UCSD-AML1 (cell line): ENCODE results near the gene FUBP3.
A peak's percentile ranks its signal among the peaks of the same experiment; 100 is the strongest.

Experiments
- DNase-seq: peaks from one replicate; lab custom pipeline; 2025; ENCODE audit not compliant: unreplicated experiment; lab: John Stamatoyannopoulos, UW

Gene FUBP3

GRCh38 chr9:130578865-130579737, at the start of gene FUBP3:
Gene FUBP3, plus strand, starts transcription at chr9:130579577. Its CDS starts 104 bp downstream, at chr9:130579681.
- peak; percentile 92 for DNase-seq

GRCh38 chr9:130530938-130531337, 48.4 kb upstream of the FUBP3 start:
- DNase-seq: no peak

DNA sequence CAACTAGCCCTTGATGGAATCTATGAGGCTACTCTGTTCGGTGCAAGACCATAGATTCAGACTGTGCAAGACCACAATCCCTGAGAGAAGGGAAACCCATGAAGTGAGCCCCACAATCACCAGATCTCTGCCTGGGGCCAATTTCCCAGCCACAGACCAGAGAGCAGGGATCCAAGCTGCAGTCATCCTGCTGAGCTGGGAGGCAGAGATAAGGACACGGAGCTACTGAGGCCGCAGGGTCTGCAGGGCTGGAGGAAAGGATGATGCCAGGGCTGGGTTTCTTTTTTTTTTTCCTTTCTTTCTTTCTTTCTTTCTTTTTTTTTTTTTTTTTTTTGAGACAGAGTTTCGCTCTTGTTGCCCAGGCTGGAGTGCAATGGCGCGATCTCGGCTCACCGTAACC, 47.7 kb upstream of the FUBP3 start:
- peak; percentile 48 for DNase-seq

DNA sequence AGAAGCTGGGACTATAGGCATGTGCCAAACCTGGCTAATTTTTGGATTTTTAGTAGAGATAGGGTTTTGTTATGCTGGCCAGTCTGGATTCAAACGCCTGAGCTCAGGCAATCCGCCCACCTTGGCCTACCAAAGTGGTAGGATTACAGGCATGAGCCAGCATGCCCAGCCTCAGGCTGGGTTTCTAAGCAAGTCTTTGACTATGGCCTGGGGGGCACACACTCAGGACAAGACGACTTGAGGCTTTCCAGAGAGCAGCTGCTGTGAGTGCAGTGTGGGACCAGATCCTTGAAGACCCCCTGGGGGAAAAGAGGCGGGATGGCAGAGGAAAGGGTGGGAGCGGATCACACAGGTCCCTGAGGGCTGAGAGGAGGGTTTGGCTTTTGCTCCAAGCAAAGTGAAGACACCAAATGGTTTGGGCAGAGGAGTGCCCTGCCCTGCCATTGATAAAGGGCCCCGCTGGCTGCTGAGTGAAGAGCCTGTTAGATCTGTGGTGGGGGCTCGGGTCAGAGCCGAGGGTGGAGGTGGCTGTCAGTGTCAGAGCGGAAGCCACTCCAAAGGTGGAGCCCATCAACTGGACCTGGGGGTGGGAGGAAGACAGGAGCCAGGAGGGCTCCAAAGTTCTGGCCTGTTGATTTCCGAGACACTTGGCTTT, 46.8 kb upstream of the FUBP3 start:
- no peak for DNase-seq

DNA sequence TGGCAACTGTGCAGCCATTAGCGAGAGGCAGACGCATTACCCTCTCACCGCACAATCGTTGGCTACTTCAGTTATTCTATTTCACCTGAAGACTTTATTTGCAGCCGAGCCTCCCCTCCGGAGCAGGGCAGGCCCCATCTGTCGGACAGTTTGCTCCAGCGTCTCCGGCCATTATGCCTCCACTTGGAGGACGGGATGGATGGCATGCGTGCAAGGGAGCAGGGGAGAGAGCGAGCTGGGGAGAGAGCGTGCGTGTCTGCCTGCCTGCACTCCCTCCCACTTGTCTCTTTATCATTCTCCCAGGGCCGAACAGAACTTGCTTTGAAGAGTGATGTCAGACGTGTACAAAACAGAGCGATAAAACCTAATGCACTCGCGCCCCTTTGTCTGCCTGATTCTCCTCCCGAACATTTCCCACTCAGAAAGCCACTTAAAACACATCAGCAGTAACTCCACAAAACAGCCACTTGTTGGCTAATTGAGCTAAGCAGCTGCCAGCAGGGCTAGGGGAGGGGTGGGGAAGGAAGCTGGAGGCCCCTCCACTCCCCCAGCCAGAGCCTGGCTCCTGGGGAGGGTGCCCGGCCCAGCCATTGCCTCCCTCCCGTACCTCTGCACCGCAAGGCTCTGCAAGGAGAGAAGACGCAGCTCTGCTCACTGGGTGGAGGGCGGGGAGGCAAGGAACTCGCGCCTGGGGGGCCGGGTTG, 43.4 kb upstream of the FUBP3 start:
- DNase-seq: no peak

DNA sequence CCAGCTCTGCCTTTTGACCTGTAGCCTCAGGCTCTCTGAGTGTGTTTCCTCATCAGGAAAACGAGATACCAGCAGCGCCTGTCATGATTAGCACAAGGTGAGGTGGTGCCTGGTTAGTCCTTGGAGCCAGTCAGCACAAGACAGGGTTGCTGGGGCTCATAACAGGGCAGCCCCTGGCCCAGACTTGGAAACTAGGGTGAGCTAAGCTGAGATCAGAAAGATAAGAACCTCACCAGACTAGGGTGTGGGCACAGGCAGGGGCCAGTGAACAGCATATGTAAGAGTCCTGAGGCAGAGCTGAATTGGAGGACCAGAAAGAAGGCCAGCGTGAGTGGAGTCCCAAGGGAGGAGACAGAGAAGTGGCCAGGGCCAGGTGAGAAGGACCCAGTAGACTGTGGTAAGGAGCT, 42.7 kb upstream of the FUBP3 start:
- DNase-seq: no peak

DNA sequence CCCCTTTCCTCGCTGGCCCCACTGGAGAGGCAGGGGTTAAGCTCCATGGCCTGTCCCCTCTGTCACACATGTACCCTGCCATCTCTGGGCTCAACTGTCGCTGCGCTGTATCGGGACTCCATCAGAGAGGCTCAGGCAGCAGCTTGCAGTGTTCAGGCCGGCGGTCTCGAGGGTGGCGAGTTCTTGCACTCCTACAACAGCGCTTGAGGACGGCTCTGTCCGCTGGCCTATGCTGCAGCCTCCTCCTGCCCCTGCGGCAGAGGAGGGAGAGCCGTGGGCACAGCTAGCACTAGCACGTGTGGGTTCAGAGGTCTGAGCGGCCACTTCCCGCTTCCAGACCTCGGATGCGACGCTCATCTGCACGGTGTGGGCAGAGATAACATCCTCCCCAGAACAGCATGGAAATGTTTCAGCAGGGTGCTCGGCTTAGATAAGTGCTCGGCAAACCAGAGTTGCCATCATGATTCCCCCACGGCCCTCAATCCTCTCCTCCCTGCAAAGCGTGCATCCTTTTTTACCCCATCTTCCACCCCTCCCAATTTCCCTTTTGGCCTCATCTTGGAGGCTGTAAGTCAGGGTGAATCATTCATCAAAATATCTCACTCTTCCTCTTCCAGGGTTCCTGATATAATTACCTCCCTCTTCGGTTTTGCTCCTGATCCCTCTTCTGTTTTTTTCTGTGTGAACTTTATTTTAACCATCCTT, 41.9 kb upstream of the FUBP3 start:
- peak; percentile 82 for DNase-seq

DNA sequence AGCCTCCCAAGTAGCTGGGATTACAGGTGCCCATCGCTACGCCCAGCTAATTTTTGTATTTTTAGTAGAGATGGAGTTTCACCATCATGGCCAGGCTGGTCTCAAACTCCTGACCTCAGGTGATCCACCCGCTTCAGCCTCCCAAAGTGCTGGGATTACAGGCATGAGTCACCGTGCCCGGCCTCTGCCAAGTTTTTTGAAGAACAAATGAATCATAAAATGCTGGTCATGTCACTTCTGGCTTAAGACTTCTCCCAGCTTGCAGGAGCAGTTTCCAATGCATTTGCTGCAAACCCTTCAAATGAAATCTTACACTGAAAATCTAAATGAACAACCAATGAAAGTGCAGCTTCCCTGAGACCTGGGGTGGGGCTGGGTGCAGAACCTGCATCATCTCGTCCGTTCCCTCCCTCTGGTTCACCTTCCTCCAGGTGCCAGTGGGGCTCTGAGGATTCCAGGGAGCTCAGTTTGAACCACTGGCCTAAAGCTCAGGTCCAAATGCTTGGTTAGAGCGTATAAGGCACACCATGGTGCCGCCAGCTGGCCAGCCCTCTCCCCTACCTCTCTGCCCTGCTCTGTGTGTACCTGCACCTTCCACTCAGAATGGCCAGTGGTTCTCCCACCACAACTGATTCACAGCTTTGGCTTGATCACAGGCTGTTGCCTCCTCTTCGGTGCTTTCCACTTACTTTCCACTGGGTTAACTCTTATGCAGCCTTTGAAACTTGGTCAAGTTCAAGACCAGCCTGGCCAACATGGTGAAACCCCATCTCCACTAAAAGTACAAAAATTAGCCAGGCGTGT, 39.8 kb upstream of the FUBP3 start:
- no peak for DNase-seq

GRCh38 chr9:130541533-130541932, 37.8 kb upstream of the FUBP3 start:
- DNase-seq: no peak

DNA sequence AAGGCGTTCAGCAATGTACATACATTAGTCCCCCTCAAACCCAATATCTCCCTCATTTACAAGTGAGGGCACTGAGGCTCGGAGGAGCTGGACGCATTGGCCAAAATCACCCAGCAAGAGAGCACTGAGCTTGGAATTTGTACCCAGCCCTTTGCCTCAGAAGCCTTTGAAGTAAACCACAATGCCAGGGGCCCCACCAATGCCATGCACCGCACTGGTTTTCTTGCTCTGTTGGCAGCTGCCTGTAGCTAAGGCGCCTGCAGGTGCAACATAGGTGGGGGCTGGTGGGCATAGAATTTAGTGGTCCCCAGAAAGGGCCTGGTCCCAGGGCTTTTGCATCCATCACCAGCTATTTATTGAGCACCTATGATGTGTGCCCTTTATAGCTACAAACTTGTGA, 37.3 kb upstream of the FUBP3 start:
- DNase-seq: no peak

DNA sequence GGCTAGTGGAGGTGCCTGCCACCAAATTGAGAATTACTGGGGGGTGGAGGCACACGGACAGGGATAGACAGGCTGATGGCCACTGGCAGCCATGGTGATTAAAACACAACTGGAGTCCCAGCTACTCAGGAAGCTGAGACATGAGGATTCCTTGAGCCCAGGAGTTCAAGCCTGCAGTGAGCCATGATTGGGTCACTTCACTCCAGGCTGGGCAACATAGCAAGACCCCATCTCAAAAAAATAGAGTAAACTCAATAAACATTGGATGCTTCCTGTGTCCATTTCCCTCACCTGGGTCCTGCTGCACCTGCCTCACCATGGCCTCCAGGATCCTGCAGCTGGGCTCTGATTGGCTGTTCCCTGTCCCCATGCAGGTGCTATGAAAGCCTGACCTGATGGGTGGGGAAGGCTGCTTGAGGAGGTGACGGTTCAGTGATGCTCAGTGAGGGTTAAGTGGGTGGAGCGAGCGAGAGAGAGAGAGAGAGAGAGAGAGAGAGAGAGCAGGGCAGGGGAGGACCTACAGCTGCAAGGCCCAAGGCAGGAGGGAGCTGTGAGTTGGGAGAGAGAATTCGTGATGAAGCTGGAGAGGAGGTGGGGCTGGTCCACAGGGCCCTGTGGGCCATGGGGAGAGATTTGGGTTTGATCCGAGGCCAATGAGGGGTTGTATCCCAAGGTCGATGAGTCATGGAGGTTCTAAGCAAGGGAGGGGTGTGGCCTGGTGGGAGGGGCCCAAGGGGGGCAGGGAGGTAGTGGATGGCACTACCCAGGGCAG, 36.7 kb upstream of the FUBP3 start:
- no peak for DNase-seq

- DNase-seq: no peak
These were observed 36.0 kb upstream of the FUBP3 start for GRCh38 chr9:130543368-130543767.

GRCh38 chr9:130543859-130544258, 35.5 kb upstream of the FUBP3 start:
- no peak for DNase-seq

DNA sequence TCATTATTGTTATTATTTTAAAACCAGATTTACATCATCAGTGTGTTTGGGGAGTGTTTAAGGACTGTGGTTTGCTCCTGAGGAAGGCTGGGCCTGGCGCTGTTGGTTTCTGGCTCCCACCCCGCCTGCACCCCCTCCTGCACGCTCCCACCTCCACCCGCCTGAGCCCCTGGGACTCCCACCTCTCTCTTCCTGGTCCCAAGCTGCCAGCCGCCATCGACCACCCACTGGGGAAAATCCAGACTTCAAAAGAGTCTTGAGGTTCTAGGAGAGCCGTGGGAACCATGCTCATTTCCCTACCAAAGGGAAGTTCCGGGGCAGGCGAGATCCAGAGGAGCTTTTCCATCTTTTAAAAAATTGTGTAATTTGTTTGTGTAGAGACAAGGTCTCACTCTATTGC, 35.0 kb upstream of the FUBP3 start:
- no peak for DNase-seq

GRCh38 chr9:130548103-130548502, 31.3 kb upstream of the FUBP3 start:
- no peak for DNase-seq

DNA sequence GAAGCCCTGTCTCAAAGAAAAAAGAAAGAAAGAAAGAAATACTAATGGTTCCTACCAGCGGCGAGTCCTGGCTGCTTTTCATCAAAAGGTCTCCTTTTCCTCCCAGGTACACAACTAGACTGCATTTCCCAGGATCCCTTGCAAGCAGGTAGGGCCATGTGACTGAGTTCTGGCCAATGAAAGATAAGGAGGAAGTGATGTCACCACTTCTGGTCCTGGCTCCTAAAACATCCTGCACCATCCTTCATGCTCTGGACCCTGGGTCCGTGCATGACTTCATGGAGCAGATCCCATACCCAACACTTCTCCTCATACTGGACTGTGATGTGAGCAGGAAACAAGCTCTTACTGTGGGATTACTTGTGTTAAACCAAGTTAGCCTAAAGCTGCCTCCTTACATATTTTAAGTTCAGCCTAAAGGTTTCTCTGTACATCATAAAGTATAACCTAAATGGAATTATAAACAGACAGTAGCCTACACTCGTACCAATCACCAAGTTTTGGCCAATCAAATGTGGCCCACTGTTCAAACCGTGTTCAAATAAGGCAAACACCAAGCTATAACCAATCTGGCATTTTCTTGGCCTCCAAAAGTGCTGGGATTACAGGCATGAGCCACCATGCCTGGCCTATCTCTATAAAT, 30.2 kb upstream of the FUBP3 start:
- no peak for DNase-seq

DNA sequence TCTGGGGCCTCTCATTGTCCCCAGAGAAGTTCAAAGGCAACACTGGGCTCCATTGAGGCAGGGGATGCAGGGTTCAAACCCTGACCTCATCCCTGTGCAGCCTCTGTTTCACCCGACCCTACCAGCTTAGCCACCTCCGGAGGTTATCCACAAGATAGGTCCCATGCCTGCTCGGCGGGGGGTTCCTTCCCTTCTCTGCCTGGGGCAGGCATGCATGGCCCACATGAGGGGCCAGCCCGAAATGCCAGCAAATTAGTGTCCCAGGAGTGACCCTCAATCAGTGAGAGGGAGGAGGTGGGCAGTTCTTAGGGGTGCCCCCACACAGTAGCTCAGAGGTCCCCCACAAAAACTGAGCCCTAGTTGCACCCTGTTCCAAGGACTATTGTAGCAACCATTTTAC, 24.8 kb upstream of the FUBP3 start:
- DNase-seq: no peak

DNA sequence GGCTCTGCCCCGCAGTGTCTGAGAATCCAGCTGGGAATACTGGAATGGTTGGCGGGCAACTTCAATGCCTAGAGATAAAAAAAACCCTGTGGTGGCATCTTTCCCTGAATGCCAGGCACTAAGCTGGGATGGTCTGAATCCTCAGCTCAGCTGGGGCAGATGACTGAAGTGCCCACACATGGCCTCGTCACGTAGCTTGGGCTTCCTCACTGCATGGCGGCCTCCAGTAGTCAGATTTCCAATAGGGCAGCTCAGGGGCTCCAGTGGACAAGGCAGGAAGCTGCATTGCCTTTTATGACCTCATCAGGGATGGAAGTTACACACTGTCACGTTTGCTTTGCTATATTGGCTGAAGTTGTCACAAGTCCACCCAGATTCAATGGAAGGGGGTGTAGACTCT, 24.3 kb upstream of the FUBP3 start:
- DNase-seq: no peak

DNA sequence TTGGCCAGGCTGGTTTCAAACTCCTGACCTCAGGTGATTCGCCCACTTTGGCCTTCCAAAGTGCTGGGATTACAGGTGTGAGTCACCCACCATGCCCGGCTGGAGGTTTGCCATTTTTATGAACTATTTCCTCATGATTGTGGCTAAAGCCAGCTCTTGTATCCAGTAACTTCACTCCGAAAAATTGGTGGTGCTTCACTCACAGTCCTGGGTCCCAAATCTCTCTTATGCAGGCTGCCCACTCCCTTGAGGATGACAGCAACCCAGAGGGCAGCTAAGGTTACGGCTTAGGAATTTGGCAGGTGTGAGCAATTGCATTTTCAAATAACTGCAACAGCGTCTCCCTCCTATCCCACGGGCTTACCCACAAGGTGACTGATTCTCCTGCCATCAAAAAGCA, 23.4 kb upstream of the FUBP3 start:
- DNase-seq: no peak
